Measurements from ENCODE around the gene UBE2J2. TPM values are rescaled to one million over a fixed set of nuclear protein-coding genes. Genes with fewer than 3 reads are reported as not detected.

The UBE2J2 gene
- total and polyA plus RNA-seq, 4 donors = 36.0 to 57.4 (median 47.1) TPM

- WGBS, 2 donors = 28 to 46% methylated on average over 33 to 38 of the region's 38 CpGs
- no peaks in the 10 kb centered on the region for H3K36me3 ChIP-seq (ENCODE audit: control insufficient read depth in 4 of 4, insufficient read depth in 4 of 4, low read length in 4 of 4)
- DNase-seq (no peak), ATAC-seq (ENCODE audit: insufficient read depth, low FRiP score) (no peak)
- no peak overlapping the region for H3K27ac ChIP-seq (ENCODE audit: low read depth in 1 of 2, low read length in 1 of 2)
- TF ChIP-seq, protein P1, sequence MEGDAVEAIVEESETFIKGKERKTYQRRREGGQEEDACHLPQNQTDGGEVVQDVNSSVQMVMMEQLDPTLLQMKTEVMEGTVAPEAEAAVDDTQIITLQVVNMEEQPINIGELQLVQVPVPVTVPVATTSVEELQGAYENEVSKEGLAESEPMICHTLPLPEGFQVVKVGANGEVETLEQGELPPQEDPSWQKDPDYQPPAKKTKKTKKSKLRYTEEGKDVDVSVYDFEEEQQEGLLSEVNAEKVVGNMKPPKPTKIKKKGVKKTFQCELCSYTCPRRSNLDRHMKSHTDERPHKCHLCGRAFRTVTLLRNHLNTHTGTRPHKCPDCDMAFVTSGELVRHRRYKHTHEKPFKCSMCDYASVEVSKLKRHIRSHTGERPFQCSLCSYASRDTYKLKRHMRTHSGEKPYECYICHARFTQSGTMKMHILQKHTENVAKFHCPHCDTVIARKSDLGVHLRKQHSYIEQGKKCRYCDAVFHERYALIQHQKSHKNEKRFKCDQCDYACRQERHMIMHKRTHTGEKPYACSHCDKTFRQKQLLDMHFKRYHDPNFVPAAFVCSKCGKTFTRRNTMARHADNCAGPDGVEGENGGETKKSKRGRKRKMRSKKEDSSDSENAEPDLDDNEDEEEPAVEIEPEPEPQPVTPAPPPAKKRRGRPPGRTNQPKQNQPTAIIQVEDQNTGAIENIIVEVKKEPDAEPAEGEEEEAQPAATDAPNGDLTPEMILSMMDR (IDR thresholded peaks at IDR 0.05; ENCODE audit: control extremely low read depth, extremely low read depth) = no peak
- H3K9ac ChIP-seq (ENCODE audit: insufficient read depth in 1 of 2, low read length in 2 of 2) = no peak overlapping the region
- peaks cover 4 to 19% (median 7%) of the 10 kb centered on the region in 3 donors for H3K27me3 ChIP-seq (ENCODE audit: control insufficient read depth in 3 of 3, insufficient read depth in 3 of 3, low read length in 2 of 3)
- peaks cover 0 to 24% (median 0%) of the 10 kb centered on the region in 5 donors for H3K4me1 ChIP-seq (ENCODE audit: control insufficient read depth in 5 of 5, insufficient read depth in 5 of 5, low read length in 5 of 5)
- no peak overlapping the region for H3K4me3 ChIP-seq
- no peaks in the 10 kb centered on the region for H3K9me3 ChIP-seq (ENCODE audit: control insufficient read depth in 4 of 4, insufficient read depth in 3 of 4, low read length in 3 of 4)
Observed at GRCh38 chr1:1208713-1209433, 64.8 kb downstream of the UBE2J2 start.

GRCh38 chr1:1207571-1207892 is 66.1 kb downstream of the UBE2J2 start:
- WGBS, 2 donors = 53 to 54% methylated on average over 11 of the region's 11 CpGs
- TF ChIP-seq, protein P1 (IDR thresholded peaks at IDR 0.05; ENCODE audit: control extremely low read depth, extremely low read depth) = no peak
- DNase-seq = peak in 1 of 3 donors; percentile 0
- H3K27me3 ChIP-seq (ENCODE audit: control insufficient read depth in 3 of 3, insufficient read depth in 3 of 3, low read length in 2 of 3) = peaks cover 4 to 21% (median 10%) of the 10 kb centered on the region in 3 donors
- no peak for ATAC-seq (ENCODE audit: insufficient read depth, low FRiP score)
- no peak overlapping the region for H3K9ac ChIP-seq (ENCODE audit: insufficient read depth in 1 of 2, low read length in 2 of 2)
- no peak overlapping the region for H3K4me3 ChIP-seq
- peaks cover 0 to 20% (median 0%) of the 10 kb centered on the region in 5 donors for H3K4me1 ChIP-seq (ENCODE audit: control insufficient read depth in 5 of 5, insufficient read depth in 5 of 5, low read length in 5 of 5)
- H3K36me3 ChIP-seq (ENCODE audit: control insufficient read depth in 4 of 4, insufficient read depth in 4 of 4, low read length in 4 of 4) = no peaks in the 10 kb centered on the region
- no peak overlapping the region for H3K27ac ChIP-seq (ENCODE audit: low read depth in 1 of 2, low read length in 1 of 2)
- no peaks in the 10 kb centered on the region for H3K9me3 ChIP-seq (ENCODE audit: control insufficient read depth in 4 of 4, insufficient read depth in 3 of 4, low read length in 3 of 4)

GRCh38 chr1:1206966-1207531 is 66.6 kb downstream of the UBE2J2 start:
- Histone ChIP-seq H3K4me1 (ENCODE audit: control insufficient read depth in 5 of 5, insufficient read depth in 5 of 5, low read length in 5 of 5) (peaks cover 0 to 18% (median 0%) of the 10 kb centered on the region in 5 donors), H3K36me3 (ENCODE audit: control insufficient read depth in 4 of 4, insufficient read depth in 4 of 4, low read length in 4 of 4) (no peaks in the 10 kb centered on the region), H3K27me3 (ENCODE audit: control insufficient read depth in 3 of 3, insufficient read depth in 3 of 3, low read length in 2 of 3) (peaks cover 4 to 21% (median 10%) of the 10 kb centered on the region in 3 donors), H3K9me3 (ENCODE audit: control insufficient read depth in 4 of 4, insufficient read depth in 3 of 4, low read length in 3 of 4) (no peaks in the 10 kb centered on the region), H3K27ac (ENCODE audit: low read depth in 1 of 2, low read length in 1 of 2) (no peak overlapping the region), H3K9ac (ENCODE audit: insufficient read depth in 1 of 2, low read length in 2 of 2) (no peak overlapping the region), H3K4me3 (no peak overlapping the region)
- 45 to 60% methylated on average over 17 to 19 of the region's 19 CpGs for whole genome bisulfite sequencing, 2 donors
- ATAC-seq (ENCODE audit: insufficient read depth, low FRiP score) = no peak
- peak in 1 of 3 donors; percentile 10 for DNase-seq
- TF ChIP-seq, protein P1 (IDR thresholded peaks at IDR 0.05; ENCODE audit: control extremely low read depth, extremely low read depth) = no peak
